HEK293T (cell line): Measurements from ENCODE around the gene TIAM1.

ENCODE experiments used
- BHLHE40 ChIP-seq: fragments of 450-650 bp; IDR thresholded peaks from 2 replicates; pipeline ENCODE4 v1.6.1; 2016; ENCODE audit warnings: mild to moderate bottlenecking, moderate library complexity, borderline replicate concordance
- ELF4 ChIP-seq: fragments of 450-650 bp; IDR thresholded peaks from 2 replicates; pipeline ENCODE4 v1.6.1; 2017; ENCODE audit warnings: antibody characterized with exemption
- FOXK2 ChIP-seq: fragments of 450-650 bp; IDR thresholded peaks from 2 replicates; pipeline ENCODE4 v1.6.1; 2016; ENCODE audit warnings: mild to moderate bottlenecking
- FOXM1 ChIP-seq: fragments of 450-650 bp; IDR thresholded peaks from 2 replicates; pipeline ENCODE4 v1.6.1; 2017; ENCODE audit warnings: mild to moderate bottlenecking, borderline replicate concordance
- HDGF ChIP-seq: fragments of 450-650 bp; IDR thresholded peaks from 2 replicates; pipeline ENCODE4 v1.6.1; 2017; ENCODE audit warnings: antibody characterized with exemption, borderline replicate concordance
- L3MBTL2 ChIP-seq: fragments of 450-650 bp; conservative IDR thresholded peaks from 2 replicates; pipeline ENCODE4 v1.6.1; 2016; ENCODE audit warnings: mild to moderate bottlenecking
- SP1 ChIP-seq: fragments of 450-650 bp; IDR thresholded peaks from 2 replicates; pipeline ENCODE4 v1.6.1; 2017
- SUZ12 ChIP-seq: fragments of 450-650 bp; IDR thresholded peaks from 2 replicates; pipeline ENCODE4 v1.6.1; 2016; ENCODE audit warnings: mild to moderate bottlenecking

DNA sequence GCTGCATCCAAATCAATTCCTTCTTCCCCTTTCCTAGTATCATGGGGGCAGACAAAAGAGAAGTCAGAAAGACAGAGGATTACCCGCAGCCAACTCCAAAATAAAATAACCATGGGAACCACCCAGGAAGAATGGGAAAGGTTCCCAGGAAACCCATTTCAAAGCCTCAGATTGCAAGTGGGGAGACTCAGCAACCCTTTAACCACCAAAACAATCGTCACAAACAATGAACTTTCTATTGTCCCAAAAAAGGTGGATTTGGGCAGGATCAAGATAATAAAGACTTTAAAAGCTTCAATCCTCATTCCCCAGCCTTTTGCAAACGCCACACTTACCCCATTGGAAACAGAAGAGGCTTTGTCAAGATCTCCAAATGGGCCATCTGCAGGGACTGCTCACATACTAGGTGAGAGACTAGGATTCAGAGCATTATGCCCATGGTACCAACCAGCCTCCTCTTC, 5.1 kb downstream of the TIAM1 start:
- TF ChIP-seq ELF4 (no peak), BHLHE40 (no peak), L3MBTL2 (no peak), HDGF (no peak), SP1 (no peak), FOXM1 (no peak), SUZ12 (no peak), FOXK2 (no peak)
